PC-9 (cell line): ENCODE measurements around the gene ZIC5. TPM values are rescaled to one million over a fixed set of nuclear protein-coding genes. Genes with fewer than 3 reads are reported as not detected.

Experiments used
- BruUV-seq: library from RNA; stranded (reverse); fragments of 400-500 nt; replicated peaks from 2 replicates; lab custom pipeline; 2021; lab: Mats Ljungman, UMichigan
- CTCF ChIA-PET: fragments of 300-600 bp; sonication (Branson Sonifier 250); formaldehyde crosslinking; loops from one replicate; lab custom pipeline; 2022; ENCODE audit warnings: antibody characterized with exemption; lab: Charles Lee
- POLR2A ChIA-PET: fragments of 300-600 bp; sonication (Branson Sonifier 250); formaldehyde crosslinking; loops from one replicate; lab custom pipeline; 2022; ENCODE audit warnings: antibody characterized with exemption; ENCODE audit not compliant: unreplicated experiment; lab: Charles Lee
- DNase-seq, 2 experiments: peaks; one replicate each; pipeline versions ENCODE4 v3.0.0 to v3.0.0-alpha.2; 2015 to 2022; ENCODE audit warnings: mixed read lengths in 1 of 2
- H2AFZ ChIP-seq: fragments of 200-600 bp; sonication (generic); 2 replicates; pipeline ENCODE4 v1.8.1; 2017; ENCODE audit warnings: antibody characterized with exemption
- H3F3A ChIP-seq: fragments of 200-600 bp; sonication (generic); 2 replicates; pipeline ENCODE4 v1.8.1; 2017; ENCODE audit warnings: antibody characterized with exemption, mild to moderate bottlenecking, low read depth; ENCODE audit not compliant: insufficient read depth
- H3K27ac ChIP-seq: fragments of 200-600 bp; sonication (generic); 2 replicates; pipeline ENCODE4 v1.6.1; 2016; ENCODE audit warnings: mixed run types
- H3K27me3 ChIP-seq: fragments of 200-600 bp; sonication (generic); 2 replicates; pipeline ENCODE4 v1.6.1; 2016; ENCODE audit warnings: low read depth, mixed run types; ENCODE audit not compliant: insufficient read depth
- H3K36me3 ChIP-seq: fragments of 200-600 bp; sonication (generic); 2 replicates; pipeline ENCODE4 v1.6.1; 2016; ENCODE audit warnings: low read depth, mixed run types
- H3K4me1 ChIP-seq: fragments of 200-600 bp; sonication (generic); replicated peaks from 2 replicates; pipeline ENCODE4 v1.6.1; 2016; ENCODE audit warnings: mixed run types; ENCODE audit not compliant: insufficient read depth
- H3K4me2 ChIP-seq: fragments of 200-600 bp; sonication (generic); 2 replicates; pipeline ENCODE4 v1.6.1; 2017; ENCODE audit warnings: mixed run types
- H3K4me3 ChIP-seq: fragments of 200-600 bp; sonication (generic); 2 replicates; pipeline ENCODE4 v1.6.1; 2016; ENCODE audit warnings: mixed run types
- H3K79me2 ChIP-seq: fragments of 200-600 bp; sonication (generic); 2 replicates; pipeline ENCODE4 v1.6.1; 2017; ENCODE audit warnings: low read depth, mixed run types
- H3K9me2 ChIP-seq: fragments of 200-600 bp; sonication (generic); 2 replicates; pipeline ENCODE4 v1.8.1; 2017; ENCODE audit warnings: mild to moderate bottlenecking; ENCODE audit not compliant: insufficient read depth
- H3K9me3 ChIP-seq: fragments of 200-600 bp; sonication (generic); 2 replicates; pipeline ENCODE4 v1.8.1; 2016; ENCODE audit warnings: low read depth; ENCODE audit not compliant: insufficient read depth
- H4K20me1 ChIP-seq: fragments of 200-600 bp; sonication (generic); 2 replicates; pipeline ENCODE4 v1.8.1; 2017; ENCODE audit not compliant: insufficient read depth
- CTCF ChIP-seq: fragments of 200-600 bp; sonication (generic); conservative IDR thresholded peaks from 2 replicates; pipeline ENCODE4 v1.6.1; 2017; ENCODE audit warnings: mixed run types, antibody characterized with exemption, mild to moderate bottlenecking, moderate library complexity
- EZH2 ChIP-seq: fragments of 200-600 bp; sonication (generic); IDR thresholded peaks from 2 replicates; pipeline ENCODE4 v1.8.0; 2017; ENCODE audit warnings: antibody characterized with exemption, low read depth
- intact Hi-C: fragments of 100-400 bp; cut with micrococcal nuclease; formaldehyde crosslinking; loops from one replicate; pipeline ENCODE4 v1.10.0; 2022; ENCODE audit not compliant: unreplicated experiment
- total RNA-seq: library from RNA; stranded (reverse); gene quantifications from 2 replicates; pipeline ENCODE4 v1.2.3, GENCODE V29; 2021

The ZIC5 gene
- total RNA-seq, 1 experiment from 2014 or later: 0.61 TPM

DNA sequence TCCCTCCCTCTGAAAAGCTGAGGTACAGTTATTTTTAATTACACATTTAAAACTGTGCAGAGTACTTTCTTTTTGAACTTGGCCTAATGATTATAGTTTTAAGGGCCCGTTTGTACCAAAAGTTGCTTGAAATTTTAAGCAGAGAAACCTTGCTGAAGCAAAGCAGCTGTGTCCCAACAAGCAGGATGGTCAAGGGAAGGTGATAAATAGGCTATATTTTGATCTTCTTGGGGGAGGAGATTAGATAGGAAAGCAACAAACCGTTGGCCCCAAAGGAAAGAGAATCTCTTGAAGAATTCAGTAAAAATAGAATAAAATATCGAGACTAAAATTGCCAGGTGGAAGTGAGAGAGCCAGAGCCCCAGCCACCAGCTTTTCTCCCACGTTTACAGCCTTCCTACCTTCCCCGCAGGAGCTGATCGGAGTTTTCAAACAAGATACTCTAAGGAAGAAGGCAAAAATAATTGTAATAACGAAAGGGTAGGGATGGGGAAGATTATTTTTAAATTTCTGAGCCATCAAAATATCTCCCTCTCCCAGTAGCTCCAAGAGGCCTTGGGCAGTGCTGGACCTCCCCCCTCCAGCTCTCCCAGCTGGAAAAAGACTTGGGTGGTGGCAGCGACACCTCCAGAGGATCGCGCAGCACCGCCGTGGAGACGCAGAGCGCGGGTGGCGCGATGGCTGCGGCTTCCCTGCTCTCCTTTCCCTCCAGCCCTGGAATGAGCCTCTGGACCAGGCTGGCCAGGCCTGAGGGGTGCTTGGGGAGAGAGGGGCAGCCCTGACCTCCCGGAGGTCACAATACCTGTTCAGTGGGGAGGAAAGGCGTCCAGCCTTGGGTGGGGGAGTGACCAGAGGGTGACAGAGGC, 15.8 kb upstream of the ZIC5 start:
- ChIA-PET CTCF (no interaction called here), POLR2A (no interaction called here)
- Histone ChIP-seq H3K4me3 (no peak overlapping the region), H3K4me1 (peaks cover 9% of the 10 kb centered on the region), H3K79me2 (peaks cover 28% of the 10 kb centered on the region), H3K4me2 (no peak overlapping the region), H2AFZ (no peak overlapping the region), H3K9me3 (no peaks in the 10 kb centered on the region), H4K20me1 (peaks cover 7% of the 10 kb centered on the region; the same call in 1 of the 2 replicates), H3K27ac (no peak overlapping the region), H3K9me2 (no peaks in the 10 kb centered on the region), H3F3A (peaks cover 8% of the 10 kb centered on the region; the same call in 1 of the 2 replicates), H3K36me3 (0 out of 2 replicates have a peak, but pooled peaks cover 8% of the 10 kb centered on the region), H3K27me3 (no peaks in the 10 kb centered on the region)
- DNase-seq: no peak
- TF ChIP-seq EZH2: no peak
- TF ChIP-seq CTCF: no peak
- intact Hi-C loops: loop anchor here (10.0 kb wide), 1 partner anchor 527 kb away; no protein-coding TSS in a partner anchor
- no TSS peak for BruUV-seq

DNA sequence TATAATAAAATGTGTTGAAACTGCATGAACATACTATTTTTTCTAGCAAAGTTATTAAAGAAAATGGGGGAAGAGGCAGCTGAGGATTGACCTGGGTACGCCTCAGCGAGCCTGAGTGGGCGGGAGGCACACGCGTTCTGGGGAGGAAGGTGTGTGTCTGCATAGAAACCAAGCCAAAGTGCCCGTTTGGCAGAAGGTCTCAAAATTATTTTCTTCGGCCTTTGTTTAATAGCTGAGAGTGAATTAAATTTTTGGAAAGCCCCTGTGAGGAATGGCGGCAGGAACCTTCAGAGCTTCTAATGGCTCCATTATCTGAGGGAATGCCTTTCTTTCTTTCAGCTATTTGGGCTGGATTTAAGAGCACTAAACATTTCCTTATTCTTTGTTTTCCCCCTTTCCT, 15.2 kb upstream of the ZIC5 start:
- peaks cover 28% of the 10 kb centered on the region for H3K79me2 ChIP-seq
- H3K36me3 ChIP-seq: 0 out of 2 replicates have a peak, but pooled peaks cover 8% of the 10 kb centered on the region
- CTCF ChIA-PET: no interaction called here
- no TSS peak for BruUV-seq
- no peaks in the 10 kb centered on the region for H3K27me3 ChIP-seq
- no peak for TF ChIP-seq EZH2
- TF ChIP-seq CTCF: no peak
- H4K20me1 ChIP-seq: peaks cover 7% of the 10 kb centered on the region; the same call in 1 of the 2 replicates
- peaks cover 9% of the 10 kb centered on the region for H3K4me1 ChIP-seq
- no peak for DNase-seq
- H3K9me3 ChIP-seq: no peaks in the 10 kb centered on the region
- no peaks in the 10 kb centered on the region for H3K9me2 ChIP-seq
- H3K4me3 ChIP-seq: no peak overlapping the region
- intact Hi-C loops: loop anchor here (10.0 kb wide), 1 partner anchor 528 kb away; no protein-coding TSS in a partner anchor
- no peak overlapping the region for H2AFZ ChIP-seq
- no peak overlapping the region for H3K4me2 ChIP-seq
- H3F3A ChIP-seq: peaks cover 8% of the 10 kb centered on the region; the same call in 1 of the 2 replicates
- no peak overlapping the region for H3K27ac ChIP-seq
- POLR2A ChIA-PET: no interaction called here

GRCh38 chr13:99985886-99986527, 14.4 kb upstream of the ZIC5 start:
- no TSS peak for BruUV-seq
- Histone ChIP-seq H4K20me1 (peaks cover 7% of the 10 kb centered on the region; the same call in 1 of the 2 replicates), H3K4me2 (no peak overlapping the region), H3K27ac (no peak overlapping the region), H3K27me3 (no peaks in the 10 kb centered on the region), H3F3A (peaks cover 11% of the 10 kb centered on the region), H3K79me2 (peaks cover 28% of the 10 kb centered on the region), H3K9me3 (no peaks in the 10 kb centered on the region), H3K36me3 (0 out of 2 replicates have a peak, but pooled peaks cover 8% of the 10 kb centered on the region), H3K9me2 (no peaks in the 10 kb centered on the region), H3K4me1 (peaks cover 9% of the 10 kb centered on the region), H3K4me3 (no peak overlapping the region), H2AFZ (no peak overlapping the region)
- POLR2A ChIA-PET: no interaction called here
- DNase-seq: no peak
- CTCF ChIA-PET: no interaction called here
- TF ChIP-seq CTCF: no peak
- TF ChIP-seq EZH2: no peak
- intact Hi-C loops: loop anchor here (10.0 kb wide), 1 partner anchor 529 kb away; no protein-coding TSS in a partner anchor
